ENCODE measurements around the gene ASB4. TPM values are rescaled to one million over a fixed set of nuclear protein-coding genes. Genes with fewer than 3 reads are reported as not detected.

Gene ASB4
- total RNA-seq, 1 experiment from 2014 or later, result not detected

DNA sequence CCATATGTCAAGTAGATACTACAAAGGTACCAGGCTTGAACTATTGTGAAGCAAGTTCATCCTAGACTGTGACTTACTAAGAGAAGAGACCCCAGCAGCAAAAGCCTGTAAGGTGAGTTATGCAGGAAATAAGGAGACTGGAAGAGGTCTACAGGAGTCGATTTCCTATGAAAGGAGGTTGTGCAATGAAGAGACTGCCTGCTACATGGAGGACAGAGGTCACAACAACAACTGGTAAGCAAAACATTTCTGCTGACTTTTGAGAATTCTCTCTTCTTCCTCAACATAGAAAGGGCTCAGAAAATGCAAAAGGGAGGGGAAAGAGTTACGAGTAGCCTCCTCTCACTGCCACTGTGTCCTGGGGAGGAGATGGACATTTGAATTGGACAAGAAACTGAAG is 68.2 kb downstream of the ASB4 start:
- H3K27ac ChIP-seq, result no peak overlapping the region
- no peaks in the 10 kb centered on the region for H3K27me3 ChIP-seq (ENCODE audit: insufficient read depth, low read depth)
- H3K4me2 ChIP-seq, result no peak overlapping the region
- BruUV-seq (replicated peaks), result no TSS peak
- intact Hi-C loops (cut with micrococcal nuclease; ENCODE audit: unreplicated experiment), result no loop called here
- H3K36me3 ChIP-seq (ENCODE audit: low read depth), result no peaks in the 10 kb centered on the region
- H3F3A ChIP-seq (ENCODE audit: insufficient read depth, low read depth), result peaks cover 19% of the 10 kb centered on the region
- POLR2A ChIA-PET (ENCODE audit: unreplicated experiment), result no interaction called here
- H3K4me1 ChIP-seq (replicated peaks; ENCODE audit: insufficient read depth), result peaks cover 19% of the 10 kb centered on the region
- TF ChIP-seq, protein P1, sequence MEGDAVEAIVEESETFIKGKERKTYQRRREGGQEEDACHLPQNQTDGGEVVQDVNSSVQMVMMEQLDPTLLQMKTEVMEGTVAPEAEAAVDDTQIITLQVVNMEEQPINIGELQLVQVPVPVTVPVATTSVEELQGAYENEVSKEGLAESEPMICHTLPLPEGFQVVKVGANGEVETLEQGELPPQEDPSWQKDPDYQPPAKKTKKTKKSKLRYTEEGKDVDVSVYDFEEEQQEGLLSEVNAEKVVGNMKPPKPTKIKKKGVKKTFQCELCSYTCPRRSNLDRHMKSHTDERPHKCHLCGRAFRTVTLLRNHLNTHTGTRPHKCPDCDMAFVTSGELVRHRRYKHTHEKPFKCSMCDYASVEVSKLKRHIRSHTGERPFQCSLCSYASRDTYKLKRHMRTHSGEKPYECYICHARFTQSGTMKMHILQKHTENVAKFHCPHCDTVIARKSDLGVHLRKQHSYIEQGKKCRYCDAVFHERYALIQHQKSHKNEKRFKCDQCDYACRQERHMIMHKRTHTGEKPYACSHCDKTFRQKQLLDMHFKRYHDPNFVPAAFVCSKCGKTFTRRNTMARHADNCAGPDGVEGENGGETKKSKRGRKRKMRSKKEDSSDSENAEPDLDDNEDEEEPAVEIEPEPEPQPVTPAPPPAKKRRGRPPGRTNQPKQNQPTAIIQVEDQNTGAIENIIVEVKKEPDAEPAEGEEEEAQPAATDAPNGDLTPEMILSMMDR (conservative IDR thresholded peaks at IDR 0.05), result no peak
- TF ChIP-seq EZH2 (IDR thresholded peaks at IDR 0.05; ENCODE audit: low read depth), result no peak
- H3K79me2 ChIP-seq (ENCODE audit: low read depth), result no peaks in the 10 kb centered on the region
- no peak overlapping the region for H3K4me3 ChIP-seq
- CTCF ChIA-PET, result no interaction called here
- H3K9me2 ChIP-seq (ENCODE audit: insufficient read depth), result no peaks in the 10 kb centered on the region; the same call in 1 of the 2 replicates
- no peak for DNase-seq
- H4K20me1 ChIP-seq (ENCODE audit: insufficient read depth), result no peaks in the 10 kb centered on the region
- no peaks in the 10 kb centered on the region for H3K9me3 ChIP-seq (ENCODE audit: insufficient read depth, low read depth)
- H2AFZ ChIP-seq, result no peak overlapping the region

DNA sequence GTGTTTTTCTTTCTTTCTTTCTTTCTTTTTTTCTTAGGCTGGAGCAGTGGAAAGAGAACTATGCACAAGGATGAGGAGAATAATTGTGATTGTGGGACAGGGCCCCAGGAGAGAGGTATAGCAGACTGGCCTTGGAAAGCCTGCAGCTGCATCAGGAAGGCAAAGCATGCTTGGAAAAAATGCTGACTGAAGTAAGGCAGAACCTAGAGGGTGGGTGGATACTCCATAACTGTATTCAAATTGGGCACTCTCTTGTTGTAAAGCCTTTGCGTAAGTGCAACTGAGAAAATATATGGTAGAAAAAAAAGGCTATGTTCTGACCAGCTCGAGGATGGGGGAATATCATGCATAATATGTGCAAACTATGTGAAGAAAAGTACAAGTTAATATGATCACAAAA is 71.0 kb downstream of the ASB4 start:
- no TSS peak for BruUV-seq (replicated peaks)
- H3K4me3 ChIP-seq, result no peak overlapping the region
- H3K4me1 ChIP-seq (replicated peaks; ENCODE audit: insufficient read depth), result no peaks in the 10 kb centered on the region
- TF ChIP-seq, protein P1 (conservative IDR thresholded peaks at IDR 0.05), result no peak
- TF ChIP-seq EZH2 (IDR thresholded peaks at IDR 0.05; ENCODE audit: low read depth), result no peak
- intact Hi-C loops (cut with micrococcal nuclease; ENCODE audit: unreplicated experiment), result no loop called here
- ChIA-PET CTCF (interaction anchor here (0.7 kb wide), 1 partner anchor 66 kb away, joined by 3 read pairs; no protein-coding TSS in a partner anchor), POLR2A (ENCODE audit: unreplicated experiment) (no interaction called here)
- H3K27me3 ChIP-seq (ENCODE audit: insufficient read depth, low read depth), result no peaks in the 10 kb centered on the region
- no peaks in the 10 kb centered on the region for H3F3A ChIP-seq (ENCODE audit: insufficient read depth, low read depth)
- no peaks in the 10 kb centered on the region for H3K9me2 ChIP-seq (ENCODE audit: insufficient read depth)
- H2AFZ ChIP-seq, result no peak overlapping the region
- H3K4me2 ChIP-seq, result no peak overlapping the region
- DNase-seq, result no peak
- no peaks in the 10 kb centered on the region for H4K20me1 ChIP-seq (ENCODE audit: insufficient read depth)
- H3K27ac ChIP-seq, result no peak overlapping the region
- no peaks in the 10 kb centered on the region for H3K79me2 ChIP-seq (ENCODE audit: low read depth)
- no peaks in the 10 kb centered on the region for H3K36me3 ChIP-seq (ENCODE audit: low read depth)
- no peaks in the 10 kb centered on the region for H3K9me3 ChIP-seq (ENCODE audit: insufficient read depth, low read depth)

DNA sequence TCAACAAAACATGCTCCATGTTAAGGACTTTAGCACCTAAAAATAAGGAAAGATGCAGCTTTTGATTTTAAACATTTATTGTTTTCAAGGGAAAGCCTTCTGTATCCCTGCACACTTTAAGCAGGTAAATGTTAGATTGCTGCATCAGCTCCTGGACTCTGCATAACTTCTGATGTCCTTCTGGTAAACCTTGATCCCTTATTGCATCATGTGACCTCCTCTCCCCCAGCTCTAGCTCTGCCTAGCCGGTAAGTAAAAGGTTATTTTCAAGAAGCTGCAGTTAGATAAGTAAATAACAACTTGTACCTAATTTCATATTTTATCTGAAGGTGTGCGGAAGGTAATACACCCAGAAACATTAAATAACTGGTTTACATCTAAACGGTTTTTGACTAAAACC is 73.1 kb downstream of the ASB4 start:
- no peaks in the 10 kb centered on the region for H3K9me3 ChIP-seq (ENCODE audit: insufficient read depth, low read depth)
- H3F3A ChIP-seq (ENCODE audit: insufficient read depth, low read depth), result no peaks in the 10 kb centered on the region
- H3K27me3 ChIP-seq (ENCODE audit: insufficient read depth, low read depth), result no peaks in the 10 kb centered on the region
- H3K4me2 ChIP-seq, result no peak overlapping the region
- no peak overlapping the region for H3K4me3 ChIP-seq
- no peak for DNase-seq
- ChIA-PET POLR2A (ENCODE audit: unreplicated experiment) (interaction anchor here (0.6 kb wide), 1 partner anchor 47 kb away, joined by 3 read pairs; no protein-coding TSS in a partner anchor), CTCF (no interaction called here)
- intact Hi-C loops (cut with micrococcal nuclease; ENCODE audit: unreplicated experiment), result no loop called here
- H3K27ac ChIP-seq, result no peak overlapping the region
- no peak overlapping the region for H2AFZ ChIP-seq
- no peaks in the 10 kb centered on the region for H4K20me1 ChIP-seq (ENCODE audit: insufficient read depth)
- no peaks in the 10 kb centered on the region for H3K4me1 ChIP-seq (replicated peaks; ENCODE audit: insufficient read depth)
- no peaks in the 10 kb centered on the region for H3K79me2 ChIP-seq (ENCODE audit: low read depth)
- no peaks in the 10 kb centered on the region for H3K9me2 ChIP-seq (ENCODE audit: insufficient read depth)
- BruUV-seq (replicated peaks), result no TSS peak
- TF ChIP-seq, protein P1 (conservative IDR thresholded peaks at IDR 0.05), result no peak
- TF ChIP-seq EZH2 (IDR thresholded peaks at IDR 0.05; ENCODE audit: low read depth), result no peak
- no peaks in the 10 kb centered on the region for H3K36me3 ChIP-seq (ENCODE audit: low read depth)
